Measurements from ENCODE around the gene GATA5. TPM values are rescaled to one million over a fixed set of nuclear protein-coding genes. Genes with fewer than 3 reads are reported as not detected.
A peak's percentile ranks its signal among the peaks of the same experiment; 100 is the strongest.

GATA5 gene
- not detected in 2 replicates for total RNA-seq

- no peak within 1 kb of the TSS for H3K4me3 ChIP-seq (ENCODE audit: low read depth, low read length)
- TF ChIP-seq CTCF (IDR thresholded peaks at IDR 0.05; ENCODE audit: insufficient read depth, low read depth, low read length): no peak
- no peak for DNase-seq (ENCODE audit: low read depth)
These were observed at the start of gene GATA5 for GRCh38 chr20:62475772-62476055. GATA5 (minus strand) TSS chr20:62475995; CDS start chr20:62475521, 474 bp downstream.

GRCh38 chr20:62525014-62525413 lies 49.2 kb upstream of the GATA5 start:
- no peak overlapping the region for H3K4me3 ChIP-seq (ENCODE audit: low read depth, low read length)
- DNase-seq (ENCODE audit: low read depth): no peak
- no peak for TF ChIP-seq CTCF (IDR thresholded peaks at IDR 0.05; ENCODE audit: insufficient read depth, low read depth, low read length)

- H3K4me3 ChIP-seq (ENCODE audit: low read depth, low read length): no peak overlapping the region
- no peak for TF ChIP-seq CTCF (IDR thresholded peaks at IDR 0.05; ENCODE audit: insufficient read depth, low read depth, low read length)
- peak; percentile 19 for DNase-seq (ENCODE audit: low read depth)
These were observed 48.7 kb upstream of the GATA5 start for GRCh38 chr20:62524505-62524911.

GRCh38 chr20:62523473-62524203 lies 47.8 kb upstream of the GATA5 start:
- no peak for DNase-seq (ENCODE audit: low read depth)
- no peak overlapping the region for H3K4me3 ChIP-seq (ENCODE audit: low read depth, low read length)
- TF ChIP-seq CTCF (IDR thresholded peaks at IDR 0.05; ENCODE audit: insufficient read depth, low read depth, low read length): no peak

- DNase-seq (ENCODE audit: low read depth): no peak
- no peak for TF ChIP-seq CTCF (IDR thresholded peaks at IDR 0.05; ENCODE audit: insufficient read depth, low read depth, low read length)
- H3K4me3 ChIP-seq (ENCODE audit: low read depth, low read length): no peak overlapping the region
These were observed 47.1 kb upstream of the GATA5 start for GRCh38 chr20:62522748-62523396.

- DNase-seq (ENCODE audit: low read depth): no peak
- TF ChIP-seq CTCF (IDR thresholded peaks at IDR 0.05; ENCODE audit: insufficient read depth, low read depth, low read length): no peak
These were observed 44.0 kb upstream of the GATA5 start for GRCh38 chr20:62519826-62520225.

More at GRCh38 chr20:62519826-62520225, 44.0 kb upstream of the GATA5 start:
- no peak overlapping the region for H3K4me3 ChIP-seq (ENCODE audit: low read depth, low read length)
